NCI-H2081 treated with DMSO at 0.1 percent for 48 hours (cell line): ENCODE measurements around the gene ARL8B.

ENCODE experiments used
- DNase-seq: peaks from one replicate; lab custom pipeline; 2025; lab: John Stamatoyannopoulos, UW

Gene ARL8B

DNA sequence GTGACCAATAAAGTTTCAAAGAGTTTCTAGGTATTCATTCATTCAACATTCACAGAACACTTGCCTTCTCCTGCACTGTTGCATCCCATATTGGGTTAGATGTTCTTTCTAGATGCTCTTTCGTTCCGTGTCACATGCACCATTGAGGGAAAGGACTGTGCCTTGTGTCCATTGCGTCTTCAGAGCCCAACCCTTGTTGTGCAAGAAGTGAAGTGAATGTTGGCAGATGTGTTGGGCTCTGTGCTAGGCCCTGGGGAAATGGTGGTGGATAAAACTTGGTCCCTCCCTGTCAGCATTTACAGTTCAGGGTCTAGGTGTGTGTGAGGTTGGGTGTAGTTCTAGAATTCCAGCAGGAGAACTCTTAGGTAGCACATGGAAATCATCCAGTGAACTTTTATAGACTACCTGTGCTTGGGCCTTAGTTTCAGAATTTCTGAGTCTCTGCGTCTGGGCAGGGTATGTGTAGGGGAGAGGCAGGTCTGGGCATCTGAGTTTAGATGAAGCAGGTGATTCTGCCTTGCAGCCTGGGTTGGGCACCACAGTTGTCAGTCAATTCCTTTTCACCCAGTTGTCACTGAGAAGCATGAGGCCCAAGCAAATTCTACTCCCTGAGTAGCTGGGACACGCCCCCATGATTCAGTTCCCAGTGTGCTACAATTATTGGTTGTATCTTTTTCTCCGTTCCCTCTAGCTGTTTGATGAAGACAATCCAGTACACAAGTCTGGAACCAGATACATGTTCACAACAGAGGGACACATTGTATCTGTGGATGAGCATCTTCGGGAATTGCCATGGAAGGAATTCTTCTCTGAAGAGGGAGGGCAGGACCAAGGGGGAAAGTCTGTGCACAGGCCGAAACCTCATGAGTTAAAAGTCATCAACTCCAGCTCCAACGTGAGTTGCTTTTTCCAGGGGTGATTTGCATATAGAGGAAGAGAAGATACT, 90.8 kb downstream of the ARL8B start:
- no peak for DNase-seq

DNA sequence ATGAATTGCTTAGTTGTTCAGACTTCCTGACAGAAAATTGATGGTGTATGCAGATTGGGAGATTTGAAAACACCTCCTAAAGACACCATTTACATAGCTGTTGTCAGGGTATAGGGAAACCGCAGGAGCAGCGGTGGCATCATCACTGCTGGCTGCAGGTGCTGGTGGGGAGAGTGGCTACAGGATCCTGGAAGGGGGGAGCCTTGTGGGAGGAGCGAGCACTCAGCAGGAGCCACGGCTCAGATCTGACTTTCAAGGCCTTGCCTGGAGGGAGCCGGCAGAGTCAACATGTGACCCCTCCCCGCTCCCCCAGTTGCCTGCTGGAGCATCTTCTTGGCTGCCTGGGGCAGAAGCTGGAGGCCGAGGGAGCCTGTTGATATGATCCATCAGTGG, 91.5 kb downstream of the ARL8B start:
- no peak for DNase-seq

DNA sequence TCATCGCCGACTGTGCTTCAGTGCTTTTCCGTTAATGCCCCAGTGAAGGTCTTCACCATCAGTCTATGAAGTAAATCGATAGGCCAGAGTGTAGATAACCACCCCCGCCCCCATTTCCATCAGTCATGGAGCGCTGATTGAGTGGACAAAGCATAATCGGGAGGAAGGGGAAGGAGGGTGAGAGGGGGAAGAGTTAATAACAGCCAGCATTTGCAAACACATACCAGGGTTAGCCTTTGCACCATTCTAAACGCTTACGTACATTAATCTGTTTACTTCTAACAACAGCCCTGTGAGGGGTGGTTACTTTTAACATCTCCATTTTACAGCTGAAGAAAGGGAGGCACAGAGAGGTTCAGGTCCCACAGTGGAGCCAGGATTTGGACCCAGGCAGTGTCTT, 92.3 kb downstream of the ARL8B start:
- DNase-seq = no peak

DNA sequence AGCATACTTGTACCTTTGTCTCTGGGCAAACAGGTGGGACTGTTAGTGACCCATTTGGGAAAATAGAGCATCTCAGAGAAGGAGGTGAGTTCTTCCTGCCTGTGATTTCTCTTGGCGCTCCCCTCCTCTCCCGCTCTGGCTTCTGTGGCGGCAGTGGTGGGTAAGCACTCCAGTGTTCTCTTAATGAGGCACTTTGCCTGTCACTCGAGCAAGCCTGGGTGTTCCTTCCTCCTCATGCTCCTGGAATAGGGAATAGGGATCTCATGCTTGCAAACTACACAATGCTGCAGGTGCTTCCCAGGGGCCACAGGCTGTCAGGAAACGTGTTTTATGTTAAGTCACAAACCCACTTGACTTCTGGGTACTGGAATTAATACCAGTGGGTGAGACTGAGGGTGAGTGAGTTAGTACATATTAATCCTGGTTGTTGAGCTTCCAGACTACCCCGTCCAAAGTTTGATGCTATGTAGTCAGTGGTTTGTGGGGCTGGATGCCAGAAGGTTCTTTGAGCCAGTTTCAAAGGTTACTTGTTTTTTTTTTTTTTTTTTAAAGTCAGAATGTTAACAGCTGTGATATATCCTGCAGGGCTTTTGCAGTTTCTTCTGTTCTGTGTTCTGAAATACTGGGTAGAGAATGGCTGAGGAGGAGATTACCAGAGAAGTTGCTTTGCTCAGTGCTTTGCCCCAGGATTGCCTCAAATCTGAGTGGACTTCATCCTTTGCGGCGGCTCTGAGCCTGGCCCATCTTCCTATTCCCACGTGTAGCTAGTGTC, 95.9 kb downstream of the ARL8B start:
- no peak for DNase-seq

DNA sequence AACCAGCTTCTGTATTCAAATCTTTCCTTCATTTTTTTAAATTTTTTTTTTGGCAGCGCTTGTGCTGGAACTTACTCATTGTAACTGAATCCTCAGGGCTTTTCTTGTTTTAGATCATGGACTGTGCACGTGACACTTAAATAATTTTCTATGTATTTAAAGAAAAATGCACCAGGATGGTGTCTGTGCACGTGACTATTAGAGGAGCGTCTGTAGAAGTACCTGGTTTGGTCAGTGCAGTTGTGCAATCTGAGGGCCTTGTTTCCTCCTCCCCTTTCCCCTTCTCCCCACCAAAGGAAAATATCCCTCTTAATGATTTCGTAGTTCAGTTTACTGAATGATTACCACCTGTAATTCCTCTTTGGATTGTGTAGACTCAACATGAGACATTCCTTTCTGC, 96.7 kb downstream of the ARL8B start:
- no peak for DNase-seq

DNA sequence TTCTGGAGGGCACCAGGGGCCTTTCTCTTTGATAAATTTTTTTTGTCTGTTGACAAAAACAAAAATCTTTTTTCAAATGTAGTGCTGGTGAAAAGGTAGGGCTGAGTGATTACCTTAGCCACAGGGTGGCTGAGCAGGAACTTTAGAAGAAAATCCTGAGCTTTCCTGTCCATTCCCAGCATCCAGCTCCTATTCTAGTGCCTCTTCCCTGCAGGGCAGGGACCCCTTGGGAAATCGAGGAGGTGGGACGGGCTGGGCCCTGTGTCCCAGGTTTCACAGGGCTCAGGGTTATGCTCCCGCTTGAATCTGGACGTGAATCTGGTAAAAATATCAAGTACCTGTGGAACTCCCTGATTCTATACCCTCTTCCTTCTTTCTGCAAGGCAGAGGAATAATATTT, 97.1 kb downstream of the ARL8B start:
- no peak for DNase-seq

DNA sequence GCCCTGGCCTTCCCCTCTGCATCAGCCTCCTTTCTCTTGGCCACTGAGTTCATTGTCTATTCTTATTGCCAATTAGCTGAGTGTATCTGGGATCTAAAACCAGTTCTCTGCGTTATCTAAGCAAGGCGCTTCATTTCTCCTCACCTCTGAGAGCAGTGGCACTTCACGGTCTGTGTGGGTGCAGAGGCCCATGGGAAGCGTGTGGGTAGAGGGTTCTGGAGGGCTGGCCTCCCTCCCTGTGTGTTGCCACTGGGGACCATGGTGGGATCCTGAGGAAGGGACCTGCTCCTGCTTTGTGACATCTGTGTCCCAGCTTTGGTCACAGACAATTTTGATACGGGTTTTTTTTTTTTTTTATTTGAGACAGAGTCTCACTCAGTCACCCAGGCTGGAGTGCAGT, 98.1 kb downstream of the ARL8B start:
- DNase-seq = no peak

DNA sequence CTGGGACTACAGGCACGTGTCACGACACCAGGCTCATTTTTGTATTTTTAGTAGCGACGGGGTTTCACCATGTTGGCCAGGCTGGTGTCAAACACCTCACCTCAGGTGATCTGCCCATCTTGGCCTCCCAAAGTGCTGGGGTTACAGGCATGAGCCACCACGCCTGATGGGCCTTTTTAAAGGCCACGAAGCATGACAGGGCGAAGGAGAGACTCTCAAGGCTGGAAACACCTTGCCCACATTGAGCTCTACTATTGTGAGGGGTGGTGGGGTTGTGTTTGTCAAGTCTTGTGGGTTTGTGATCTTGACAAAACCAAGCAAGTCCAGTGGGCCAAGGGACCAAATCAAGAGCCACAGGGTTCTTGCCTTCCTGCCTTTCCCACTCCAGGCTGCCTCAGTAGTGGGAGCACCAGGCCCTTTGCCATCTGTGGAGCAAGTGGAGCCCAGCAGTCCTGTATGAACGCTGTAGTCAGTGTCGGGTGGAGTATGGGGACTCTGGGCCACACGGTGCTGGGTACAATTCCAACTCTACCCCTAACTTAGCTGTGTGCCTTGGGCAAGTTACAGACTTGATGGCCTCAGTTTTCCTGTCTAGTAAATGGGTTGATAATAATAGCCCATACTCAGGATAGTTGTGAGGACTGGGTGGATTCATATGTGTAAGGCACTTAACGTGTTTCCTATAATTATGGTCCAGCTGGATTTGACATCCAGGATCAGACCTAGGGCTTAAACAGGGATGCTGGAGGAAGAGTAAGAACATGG, 98.8 kb downstream of the ARL8B start:
- no peak for DNase-seq

DNA sequence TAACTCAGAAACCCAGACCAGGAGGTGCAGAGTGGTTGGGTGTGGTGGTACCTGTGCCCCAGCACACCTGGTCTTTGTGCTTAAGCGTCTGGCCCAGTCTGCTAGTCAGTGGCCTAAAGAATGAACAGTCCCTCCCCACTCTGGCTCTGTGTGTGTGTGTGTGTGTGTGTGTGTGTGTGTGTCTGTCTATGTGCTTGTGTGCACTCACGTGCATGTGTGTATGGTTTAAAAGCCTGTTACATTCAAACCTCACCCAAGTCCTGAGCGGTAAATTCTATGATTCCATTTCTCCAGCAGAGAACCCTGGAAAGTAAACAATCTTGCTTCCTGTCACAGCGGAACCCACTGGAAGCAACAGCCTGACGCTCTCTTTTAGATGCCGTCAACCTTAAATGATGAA, 99.6 kb downstream of the ARL8B start:
- no peak for DNase-seq

DNA sequence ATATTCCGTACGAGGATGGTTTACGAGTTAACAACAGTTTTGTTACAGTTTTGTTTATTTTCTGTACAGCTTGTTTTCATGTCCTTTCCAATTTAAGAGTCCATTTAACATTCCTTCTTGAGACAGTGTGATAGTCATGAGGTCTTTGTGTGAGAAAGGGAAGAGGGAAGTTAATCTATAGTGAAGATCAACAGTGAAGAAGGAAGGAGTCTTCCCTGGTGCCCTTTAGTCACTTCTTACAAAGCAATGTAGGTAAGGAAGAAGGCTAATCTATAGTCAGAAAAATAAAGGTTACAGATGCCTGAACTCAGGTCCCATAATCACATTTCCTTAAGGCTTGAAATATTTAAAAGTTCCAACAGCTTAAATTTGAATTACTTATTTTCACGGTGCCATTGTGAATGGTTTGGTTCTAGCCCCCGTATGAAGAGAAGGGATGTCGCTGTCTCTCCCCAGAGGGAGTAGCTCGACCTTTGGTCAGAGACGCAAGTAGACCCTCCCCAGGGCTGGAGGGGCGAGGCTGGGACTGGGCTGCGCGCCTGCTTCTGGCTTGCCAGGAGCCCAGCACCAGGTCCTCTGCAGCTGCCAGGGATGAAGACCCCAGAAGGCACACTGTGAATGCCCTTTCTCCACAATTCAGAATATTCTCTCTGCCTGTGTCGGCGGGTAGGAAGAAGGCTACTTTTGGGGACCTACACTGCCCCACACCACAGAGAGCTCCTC, 100.4 kb downstream of the ARL8B start:
- DNase-seq = no peak

DNA sequence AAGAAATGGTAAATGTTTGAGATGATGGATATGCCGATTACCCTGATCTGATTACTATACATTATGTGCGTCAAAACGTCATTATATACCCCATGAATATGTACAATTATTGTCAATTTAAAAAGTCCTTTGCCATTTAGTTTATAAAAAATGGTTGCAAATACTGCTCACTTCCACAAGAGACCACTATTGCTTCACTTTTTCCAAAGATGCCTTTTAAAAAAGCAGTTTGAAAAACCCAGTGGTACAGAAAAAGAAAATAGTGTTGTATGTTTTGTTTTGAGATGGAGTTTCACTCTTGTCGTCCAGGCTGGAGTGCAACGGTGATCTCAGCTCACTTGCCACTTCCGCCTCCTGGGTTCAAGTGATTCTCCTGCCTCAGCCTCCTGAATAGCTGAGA, 104.7 kb downstream of the ARL8B start:
- DNase-seq = no peak

DNA sequence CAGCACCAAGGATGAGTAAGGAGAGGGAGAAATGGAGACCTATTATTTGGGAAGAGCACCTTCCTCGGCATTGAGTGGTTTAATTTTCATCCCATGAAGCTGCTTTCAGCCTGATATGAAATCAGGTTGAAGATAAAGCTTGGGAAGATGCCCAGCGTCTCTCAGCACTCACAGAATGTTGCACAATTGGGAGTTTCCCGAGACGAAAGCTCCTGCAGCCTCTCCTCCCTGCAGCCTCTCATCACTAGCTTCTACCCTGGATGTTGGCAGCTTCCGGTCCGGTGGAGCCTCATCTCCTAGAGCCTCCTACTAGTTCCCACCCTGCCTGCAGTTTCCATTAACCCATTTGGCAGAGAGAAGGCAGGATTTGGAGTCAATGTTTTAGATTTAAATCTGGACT, 105.7 kb downstream of the ARL8B start:
- no peak for DNase-seq

DNA sequence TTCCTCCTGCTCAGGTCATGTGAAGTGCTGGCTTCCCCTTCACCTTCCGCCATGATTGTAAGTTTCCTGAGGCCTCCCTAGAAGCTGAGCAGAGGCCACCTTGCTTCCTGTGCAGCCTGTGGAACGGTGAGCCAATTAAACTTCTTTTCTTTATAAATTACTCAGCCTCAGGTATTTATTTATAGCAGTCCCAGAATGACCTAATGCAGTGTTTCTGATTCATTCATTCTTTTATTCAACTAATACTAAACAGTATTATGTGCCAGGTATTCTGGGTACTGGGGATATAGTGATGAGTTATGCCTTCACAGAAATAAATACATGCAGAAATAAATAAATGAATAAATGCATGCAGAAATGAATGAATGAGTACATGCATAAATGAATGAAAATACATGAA, 107.3 kb downstream of the ARL8B start:
- DNase-seq = no peak
